Fibroblast of lung (primary cell): ENCODE data around the gene DHRS9. TPM values are rescaled to one million over a fixed set of nuclear protein-coding genes. Genes with fewer than 3 reads are reported as not detected.

ENCODE experiments used
- DNase-seq, 2 donors: peaks; one replicate each; pipeline versions ENCODE4 v3.0.0 to v3.0.0-alpha.2; 2010; ENCODE audit warnings: low read depth in 2 of 2
- H2AFZ ChIP-seq: 2 replicates; pipeline ENCODE4 v1.5.1; 2012; ENCODE audit warnings: low read length, control low read depth, inconsistent platforms
- H3K27ac ChIP-seq: 2 replicates; pipeline ENCODE4 v1.5.1; 2011; ENCODE audit warnings: low read length, control low read depth; ENCODE audit not compliant: insufficient read depth
- H3K27me3 ChIP-seq: 2 replicates; pipeline ENCODE4 v1.5.1; 2011; ENCODE audit warnings: mild to moderate bottlenecking, low read length; ENCODE audit not compliant: control insufficient read depth, insufficient read depth
- H3K36me3 ChIP-seq: 2 replicates; pipeline ENCODE4 v1.5.1; 2011; ENCODE audit warnings: low read length; ENCODE audit not compliant: control insufficient read depth, insufficient read depth
- H3K4me1 ChIP-seq: 2 replicates; pipeline ENCODE4 v1.5.1; 2011; ENCODE audit warnings: low read length; ENCODE audit not compliant: control insufficient read depth, insufficient read depth; ENCODE audit errors: extremely low read depth
- H3K4me2 ChIP-seq: 2 replicates; pipeline ENCODE4 v1.5.1; 2011; ENCODE audit warnings: low read length, control low read depth; ENCODE audit not compliant: insufficient read depth; ENCODE audit errors: extremely low read depth
- H3K4me3 ChIP-seq, 4 experiments: fragments of 200-600 bp in 1 of 4; sonication (generic) in 1 of 4; replicated peaks in 1 of 4; 2 replicates each; pipeline ENCODE4 v1.5.1; 2011 to 2016; ENCODE audit warnings: low read length in 4 of 4, low read depth in 3 of 4, mild to moderate bottlenecking in 3 of 4, control low read depth in 2 of 4, inconsistent platforms in 1 of 4, mixed read lengths in 1 of 4; ENCODE audit not compliant: insufficient read depth in 1 of 4; ENCODE audit errors: control extremely low read depth in 1 of 4
- H3K79me2 ChIP-seq: 2 replicates; pipeline ENCODE4 v1.5.1; 2012; ENCODE audit warnings: mild to moderate bottlenecking, low read length, inconsistent platforms; ENCODE audit not compliant: control insufficient read depth, insufficient read depth
- H3K9ac ChIP-seq: 2 replicates; pipeline ENCODE4 v1.5.1; 2011; ENCODE audit warnings: mild to moderate bottlenecking, low read length, control low read depth; ENCODE audit not compliant: insufficient read depth
- H3K9me3 ChIP-seq: 2 replicates; pipeline ENCODE4 v1.5.1; 2012; ENCODE audit warnings: low read depth, low read length; ENCODE audit not compliant: control insufficient read depth, insufficient read depth
- H4K20me1 ChIP-seq: 2 replicates; pipeline ENCODE4 v1.5.1; 2011; ENCODE audit warnings: low read length; ENCODE audit not compliant: control insufficient read depth, insufficient read depth; ENCODE audit errors: extremely low read depth
- EZH2 ChIP-seq: IDR thresholded peaks from 2 replicates; pipeline ENCODE4 v1.5.1; 2012; ENCODE audit warnings: low read length, control low read depth, mild to moderate bottlenecking; ENCODE audit errors: missing control alignments
- polyA plus RNA-seq, 2 donors: library from polyadenylated mRNA; depleted of rRNA in 1 of 2; stranded (reverse) in 1 of 2; unstranded in 1 of 2; fragments of >200 nt; gene quantifications; 2 replicates each; pipeline ENCODE4 v1.2.1, GENCODE V29; 2011 to 2012; ENCODE audit warnings: missing spikeins in 1 of 2
- total RNA-seq: library from RNA; depleted of rRNA; stranded (reverse); fragments of >200 nt; gene quantifications from 2 replicates; pipeline ENCODE4 v1.2.1, GENCODE V29; 2014
- TF ChIP-seq, protein P1 (sequence below), 2 donors: IDR thresholded peaks in 1 of 2; conservative IDR thresholded peaks in 1 of 2; 1 replicate in 1 of 2; 2 replicates in 1 of 2; pipeline ENCODE4 v1.5.1; 2011 to 2012; ENCODE audit warnings: low read length in 2 of 2, control low read depth in 1 of 2, inconsistent platforms in 1 of 2, low read depth in 1 of 2, mild to moderate bottlenecking in 1 of 2

DHRS9 gene
- total and polyA plus RNA-seq, 2 donors (not counting 1 experiment from before 2014, with no cell fraction given): not detected

DNA sequence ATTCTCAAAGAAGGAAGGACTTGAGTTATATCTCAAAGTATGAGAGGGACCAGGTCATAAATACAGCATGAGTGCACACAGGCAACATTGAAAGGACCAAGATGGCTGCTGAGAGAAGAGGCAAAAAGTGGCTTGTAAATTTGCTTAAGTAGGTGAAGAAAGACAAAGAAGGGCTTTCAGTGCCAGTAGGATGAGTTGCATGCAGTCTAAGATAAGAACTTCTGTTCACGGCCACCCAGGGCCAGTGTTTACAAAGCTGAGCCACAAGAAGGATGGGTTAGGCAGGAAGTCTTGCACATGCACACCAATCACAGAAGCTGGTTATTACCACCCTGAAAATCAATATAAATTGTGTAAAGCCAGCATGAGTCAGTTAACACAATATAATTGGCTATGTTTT lies 35.1 kb upstream of the DHRS9 start:
- TF ChIP-seq EZH2: no peak
- TF ChIP-seq, protein P1, sequence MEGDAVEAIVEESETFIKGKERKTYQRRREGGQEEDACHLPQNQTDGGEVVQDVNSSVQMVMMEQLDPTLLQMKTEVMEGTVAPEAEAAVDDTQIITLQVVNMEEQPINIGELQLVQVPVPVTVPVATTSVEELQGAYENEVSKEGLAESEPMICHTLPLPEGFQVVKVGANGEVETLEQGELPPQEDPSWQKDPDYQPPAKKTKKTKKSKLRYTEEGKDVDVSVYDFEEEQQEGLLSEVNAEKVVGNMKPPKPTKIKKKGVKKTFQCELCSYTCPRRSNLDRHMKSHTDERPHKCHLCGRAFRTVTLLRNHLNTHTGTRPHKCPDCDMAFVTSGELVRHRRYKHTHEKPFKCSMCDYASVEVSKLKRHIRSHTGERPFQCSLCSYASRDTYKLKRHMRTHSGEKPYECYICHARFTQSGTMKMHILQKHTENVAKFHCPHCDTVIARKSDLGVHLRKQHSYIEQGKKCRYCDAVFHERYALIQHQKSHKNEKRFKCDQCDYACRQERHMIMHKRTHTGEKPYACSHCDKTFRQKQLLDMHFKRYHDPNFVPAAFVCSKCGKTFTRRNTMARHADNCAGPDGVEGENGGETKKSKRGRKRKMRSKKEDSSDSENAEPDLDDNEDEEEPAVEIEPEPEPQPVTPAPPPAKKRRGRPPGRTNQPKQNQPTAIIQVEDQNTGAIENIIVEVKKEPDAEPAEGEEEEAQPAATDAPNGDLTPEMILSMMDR (conservative IDR thresholded peaks at IDR 0.05 in 1 of 2, IDR thresholded peaks at IDR 0.05 in 1 of 2; ENCODE audit: low read depth in 1 of 2, low read length in 2 of 2): no peak
- H3K79me2 ChIP-seq: no peaks in the 10 kb centered on the region
- no peaks in the 10 kb centered on the region for H4K20me1 ChIP-seq
- H3K27ac ChIP-seq: no peak overlapping the region
- H3K27me3 ChIP-seq: no peaks in the 10 kb centered on the region
- H3K36me3 ChIP-seq: no peaks in the 10 kb centered on the region
- H3K9me3 ChIP-seq: no peaks in the 10 kb centered on the region
- H3K9ac ChIP-seq: no peak overlapping the region
- no peaks in the 10 kb centered on the region for H3K4me1 ChIP-seq
- peak in 1 of 2 donors; percentile 56 for DNase-seq
- H2AFZ ChIP-seq: no peak overlapping the region
- no peak overlapping the region for H3K4me2 ChIP-seq
- H3K4me3 ChIP-seq: no peak overlapping the region

DNA sequence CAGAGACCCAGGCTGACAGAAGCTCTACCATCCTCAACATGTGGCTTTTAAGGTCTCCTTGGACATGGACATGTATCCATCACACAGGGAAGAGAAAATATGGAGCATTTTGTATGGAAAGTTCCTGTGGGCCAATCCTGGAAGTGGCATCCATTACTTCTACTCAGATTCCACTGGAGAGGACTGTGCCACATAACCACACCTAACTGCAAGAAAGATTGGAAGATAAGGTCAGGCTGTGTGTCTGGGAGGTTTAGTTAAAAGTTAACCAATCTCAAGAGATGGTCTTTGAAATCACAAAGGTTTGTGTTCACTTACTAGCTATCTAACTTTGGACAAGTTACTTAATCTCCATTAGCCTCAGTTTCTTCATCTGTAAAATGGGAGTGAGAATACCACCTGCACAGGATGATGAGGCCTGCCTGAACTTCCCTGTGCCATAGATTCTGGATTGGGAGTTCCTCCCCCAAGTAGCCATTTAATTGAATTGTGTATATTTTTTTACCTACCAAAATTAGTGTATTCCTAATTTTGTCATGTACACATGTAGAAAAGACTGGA lies 34.3 kb upstream of the DHRS9 start:
- H3K27me3 ChIP-seq: no peaks in the 10 kb centered on the region
- no peaks in the 10 kb centered on the region for H3K9me3 ChIP-seq
- H4K20me1 ChIP-seq: no peaks in the 10 kb centered on the region
- H3K36me3 ChIP-seq: no peaks in the 10 kb centered on the region
- H3K4me2 ChIP-seq: no peak overlapping the region
- H3K4me1 ChIP-seq: no peaks in the 10 kb centered on the region
- H3K4me3 ChIP-seq: no peak overlapping the region
- H3K27ac ChIP-seq: no peak overlapping the region
- no peak for TF ChIP-seq EZH2
- TF ChIP-seq, protein P1 (conservative IDR thresholded peaks at IDR 0.05 in 1 of 2, IDR thresholded peaks at IDR 0.05 in 1 of 2; ENCODE audit: low read depth in 1 of 2, low read length in 2 of 2): no peak
- no peak overlapping the region for H2AFZ ChIP-seq
- no peaks in the 10 kb centered on the region for H3K79me2 ChIP-seq
- DNase-seq: no peak
- H3K9ac ChIP-seq: no peak overlapping the region

DNA sequence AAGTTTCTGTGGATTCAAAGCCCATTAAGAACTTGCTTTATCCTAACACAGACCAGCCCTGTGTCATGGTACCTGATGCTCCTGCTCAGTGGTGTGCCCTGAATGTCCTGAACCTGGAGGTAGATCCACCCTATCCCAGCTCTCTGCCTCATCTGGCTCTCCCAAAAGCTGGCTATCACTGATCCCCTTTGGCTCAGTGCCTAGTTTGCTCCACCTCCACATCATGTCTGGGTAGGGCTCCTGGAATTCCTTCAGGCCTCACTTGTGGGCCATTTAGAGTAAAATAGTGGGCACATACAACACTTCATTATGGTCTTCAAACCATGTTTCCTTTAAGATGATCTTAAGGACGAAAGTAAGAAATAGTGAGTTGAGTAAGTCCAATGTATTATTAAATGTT lies 33.5 kb upstream of the DHRS9 start:
- H3K4me2 ChIP-seq: no peak overlapping the region
- no peaks in the 10 kb centered on the region for H3K79me2 ChIP-seq
- no peaks in the 10 kb centered on the region for H3K4me1 ChIP-seq
- H3K4me3 ChIP-seq: no peak overlapping the region
- H3K36me3 ChIP-seq: no peaks in the 10 kb centered on the region
- H3K9ac ChIP-seq: no peak overlapping the region
- H3K27me3 ChIP-seq: no peaks in the 10 kb centered on the region
- DNase-seq: no peak
- no peak overlapping the region for H3K27ac ChIP-seq
- H3K9me3 ChIP-seq: no peaks in the 10 kb centered on the region
- no peaks in the 10 kb centered on the region for H4K20me1 ChIP-seq
- no peak overlapping the region for H2AFZ ChIP-seq
- TF ChIP-seq, protein P1 (conservative IDR thresholded peaks at IDR 0.05 in 1 of 2, IDR thresholded peaks at IDR 0.05 in 1 of 2; ENCODE audit: low read depth in 1 of 2, low read length in 2 of 2): no peak
- TF ChIP-seq EZH2: no peak
